ENCODE measurements around the gene DUSP9. TPM values are rescaled to one million over a fixed set of nuclear protein-coding genes. Genes with fewer than 3 reads are reported as not detected.

Gene DUSP9, protein sequence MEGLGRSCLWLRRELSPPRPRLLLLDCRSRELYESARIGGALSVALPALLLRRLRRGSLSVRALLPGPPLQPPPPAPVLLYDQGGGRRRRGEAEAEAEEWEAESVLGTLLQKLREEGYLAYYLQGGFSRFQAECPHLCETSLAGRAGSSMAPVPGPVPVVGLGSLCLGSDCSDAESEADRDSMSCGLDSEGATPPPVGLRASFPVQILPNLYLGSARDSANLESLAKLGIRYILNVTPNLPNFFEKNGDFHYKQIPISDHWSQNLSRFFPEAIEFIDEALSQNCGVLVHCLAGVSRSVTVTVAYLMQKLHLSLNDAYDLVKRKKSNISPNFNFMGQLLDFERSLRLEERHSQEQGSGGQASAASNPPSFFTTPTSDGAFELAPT
- total RNA-seq = under 0.01 TPM in 1 of 2 replicates, not detected in the other

DNA sequence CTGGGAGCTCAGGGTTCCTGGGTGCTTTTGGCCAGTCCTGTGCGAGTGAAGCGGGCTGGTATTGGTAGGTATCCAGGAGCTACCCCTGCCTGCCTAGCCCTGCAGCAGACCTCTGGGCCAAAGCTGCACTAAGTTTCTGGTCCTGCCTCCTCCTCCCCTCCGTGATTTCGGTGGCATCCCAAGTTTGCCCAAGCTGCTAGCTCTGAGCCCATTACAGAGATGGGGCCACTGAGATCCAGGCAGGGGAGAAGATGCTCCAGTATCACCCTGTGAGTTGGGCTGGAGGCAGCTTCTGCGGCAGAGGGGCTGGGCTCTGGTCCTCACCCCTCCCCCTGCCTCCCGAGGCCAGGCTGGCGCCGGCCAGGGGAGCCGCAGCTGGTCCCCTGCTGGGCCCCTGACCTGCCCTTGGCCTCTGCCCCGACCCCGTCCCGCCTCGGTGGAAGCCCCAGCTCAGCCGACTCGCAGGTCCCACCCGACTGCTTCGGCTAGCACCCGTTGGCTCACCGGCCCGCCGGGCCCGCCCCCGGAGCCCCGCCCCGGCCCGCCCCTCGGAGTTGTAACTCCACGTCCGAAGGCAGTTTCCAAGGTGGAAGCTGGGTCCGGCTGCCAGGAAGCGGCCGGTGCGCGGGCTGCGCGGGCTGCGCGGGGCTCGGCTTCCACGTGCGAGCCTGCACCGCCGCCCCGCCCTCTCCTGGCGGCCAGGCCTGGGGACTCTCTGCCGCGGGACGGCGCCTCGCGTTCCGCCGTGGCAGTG is at the start of gene DUSP9:
DUSP9 (plus strand) TSS at position 584 of the 754 bp plus-strand sequence. CDS start 751 bp downstream, outside the sequence.

DNA sequence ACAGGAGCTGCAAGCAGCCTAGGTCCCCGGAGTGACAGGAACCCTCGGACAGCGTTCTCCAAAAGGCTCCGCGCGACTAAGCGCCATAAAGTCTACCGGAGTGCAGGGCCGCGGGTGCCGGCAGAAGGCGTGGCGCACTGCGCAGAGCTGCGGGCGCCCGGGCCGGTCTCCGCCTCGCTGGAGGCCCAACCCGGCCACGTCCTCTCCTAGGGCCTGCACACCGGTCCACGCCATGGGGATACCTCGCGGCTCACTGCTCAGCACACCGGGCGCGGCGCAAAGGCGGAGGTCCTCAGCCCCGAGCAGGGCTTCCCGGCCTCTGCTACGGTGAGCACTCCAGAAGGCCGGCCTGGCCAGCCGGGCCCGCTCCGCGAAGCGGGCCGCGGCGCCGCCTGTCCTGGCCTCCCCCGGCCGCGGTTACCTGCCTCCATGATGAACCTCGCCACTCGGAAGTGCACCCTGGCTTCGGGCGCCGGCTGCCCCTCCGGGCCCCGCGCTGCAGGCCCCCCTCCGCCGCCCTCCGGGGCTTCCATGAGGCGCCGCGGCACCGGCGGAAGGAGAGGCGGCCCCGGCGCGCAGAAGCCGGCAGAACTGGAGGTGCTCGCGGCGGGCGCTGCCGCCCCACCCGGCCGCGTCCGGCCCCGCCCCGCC is 48.3 kb upstream of the DUSP9 start, which contains the start of gene CCNQ:
CCNQ (minus strand) TSS at position 599 of the 651 bp plus-strand sequence; CDS start at position 533, 66 bp downstream.

DNA sequence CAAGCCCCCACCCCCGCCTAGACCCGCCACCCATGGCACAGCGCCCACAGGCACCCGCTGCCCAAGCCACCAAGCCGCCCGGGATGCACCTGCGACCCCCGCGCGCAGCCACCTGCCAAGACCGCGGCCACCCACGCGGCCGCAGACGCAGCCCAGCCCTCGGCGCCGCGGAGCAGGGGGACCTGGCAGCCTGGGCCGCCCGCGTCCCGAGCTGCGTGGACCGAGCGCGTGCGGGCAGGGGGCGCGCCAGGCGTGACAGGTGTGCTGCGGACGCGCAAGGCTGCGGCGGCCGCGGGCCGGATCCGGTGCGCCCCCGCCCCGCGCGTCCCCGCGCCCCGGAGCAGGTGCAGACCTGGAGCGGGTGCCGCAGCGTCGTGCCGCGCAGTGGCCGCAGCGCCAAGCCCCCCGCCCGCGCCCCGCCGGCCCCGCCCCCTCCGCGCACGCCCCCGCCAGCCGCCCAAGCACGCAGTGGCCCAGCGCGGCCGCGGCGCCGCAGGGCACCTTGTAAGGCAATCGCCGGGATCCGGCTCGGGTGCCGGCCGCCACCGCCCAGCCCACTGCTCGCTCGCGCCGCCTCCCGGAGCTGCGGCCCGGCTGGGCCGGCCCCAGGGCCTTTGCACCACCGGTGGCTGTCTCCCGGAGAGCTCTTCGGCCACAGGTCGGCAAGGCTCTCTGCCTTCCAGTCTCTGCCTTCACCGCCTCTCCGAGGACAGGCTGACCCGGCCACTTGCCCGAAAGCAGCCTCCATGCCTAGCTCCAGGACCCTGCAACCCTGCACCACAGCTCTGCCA is 26.6 kb downstream of the DUSP9 start, which contains the start of gene PNCK:
PNCK (minus strand) TSS at position 386 of the 791 bp plus-strand sequence. CDS start 737 bp downstream, outside the sequence.

DNA sequence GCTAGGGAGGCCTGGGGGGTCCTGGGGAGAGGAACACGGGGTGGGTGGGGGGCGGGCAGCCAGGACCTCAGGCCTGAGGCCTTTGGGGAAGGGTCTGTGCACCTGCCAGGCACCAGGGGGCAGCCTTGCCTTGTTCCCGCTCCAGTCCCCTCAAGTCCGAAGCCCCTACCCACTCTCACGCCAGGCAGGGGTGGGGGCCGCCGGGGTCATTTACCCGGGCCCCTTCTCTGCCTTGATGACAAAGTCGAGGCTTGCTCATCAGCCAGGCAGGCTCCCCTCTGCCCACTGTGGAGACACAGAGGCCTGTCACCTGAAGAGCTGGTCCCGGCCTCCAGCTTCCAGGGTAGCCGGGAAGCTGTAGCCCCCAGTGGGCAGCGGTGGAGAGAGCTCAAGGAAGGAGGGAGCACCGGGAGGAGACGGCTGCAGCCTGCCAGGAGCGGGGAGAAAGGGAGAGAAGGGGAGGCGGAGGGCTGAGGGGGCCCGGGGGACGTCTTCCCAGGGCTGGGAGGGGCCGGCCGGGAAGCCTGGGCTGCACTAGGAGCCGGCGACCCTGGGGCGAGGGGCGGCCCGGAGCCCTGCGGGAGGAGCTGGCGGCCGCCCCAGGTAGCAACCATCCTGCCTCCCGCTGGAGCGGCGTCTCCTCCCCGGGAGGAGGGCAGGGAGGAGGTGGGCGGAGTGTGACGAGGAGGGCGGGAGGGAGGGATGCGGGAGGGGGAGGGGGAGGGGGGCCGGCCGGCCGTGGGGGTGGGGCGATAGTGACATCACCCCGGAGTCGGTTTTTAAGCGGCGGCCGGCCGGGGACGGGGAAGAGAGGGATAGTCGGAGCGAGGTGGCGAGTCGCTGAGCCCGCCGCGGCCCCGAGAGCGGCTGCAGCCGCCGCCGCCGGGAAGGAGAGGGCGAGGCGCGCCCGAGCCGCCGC is 40.4 kb downstream of the DUSP9 start, which contains the start of gene SLC6A8:
SLC6A8 (plus strand) TSS at position 806 of the 919 bp plus-strand sequence. CDS start 649 bp downstream, outside the sequence.

Other genes starting within 250 kb of the DUSP9 start
- not detected in 2 replicates for gene PNMA6E, start 245.9 kb upstream of the DUSP9 start, total RNA-seq
- gene ZFP92, start 235.7 kb upstream of the DUSP9 start, total RNA-seq = under 0.01 and 0.33 TPM in 2 replicates
- gene TREX2, start 201.1 kb upstream of the DUSP9 start, total RNA-seq = 1.7 and 3.8 TPM in 2 replicates
- 13.7 and 17.0 TPM in 2 replicates for gene HAUS7, start 176.6 kb upstream of the DUSP9 start, total RNA-seq
- 10.5 and 57.7 TPM in 2 replicates for gene BGN, start 152.2 kb upstream of the DUSP9 start, total RNA-seq
- under 0.01 TPM in 1 of 2 replicates, not detected in the other for gene ATP2B3, start 129.6 kb upstream of the DUSP9 start, total RNA-seq
- 25.1 and 27.8 TPM in 2 replicates for gene CCNQ, start 48.1 kb upstream of the DUSP9 start, total RNA-seq
- 1.2 TPM in 1 of 2 replicates, not detected in the other for gene PNCK, start 26.6 kb downstream of the DUSP9 start, total RNA-seq
- gene SLC6A8, start 40.7 kb downstream of the DUSP9 start, total RNA-seq = 8.9 and 14.9 TPM in 2 replicates
- gene BCAP31, start 77.2 kb downstream of the DUSP9 start, total RNA-seq = 115 and 129 TPM in 2 replicates
- 15.7 and 26.0 TPM in 2 replicates for gene ABCD1, start 77.7 kb downstream of the DUSP9 start, total RNA-seq
- gene PLXNB3, start 117.0 kb downstream of the DUSP9 start, total RNA-seq = 2.3 and 6.1 TPM in 2 replicates
- gene SRPK3, start 133.8 kb downstream of the DUSP9 start, total RNA-seq = 0.58 and 1.5 TPM in 2 replicates
- 62.4 and 63.3 TPM in 2 replicates for gene IDH3G, start 147.2 kb downstream of the DUSP9 start, total RNA-seq
- gene SSR4, start 147.5 kb downstream of the DUSP9 start, total RNA-seq = 55.1 and 119 TPM in 2 replicates
- gene PDZD4, start 183.3 kb downstream of the DUSP9 start, total RNA-seq = 0.15 and 0.33 TPM in 2 replicates
- 1.2 and 1.6 TPM in 2 replicates for gene L1CAM, start 239.0 kb downstream of the DUSP9 start, total RNA-seq